ENCODE results near the gene ADCY4. TPM values are rescaled to one million over a fixed set of nuclear protein-coding genes. Genes with fewer than 3 reads are reported as not detected.

The ADCY4 gene
- total RNA-seq, 1 experiment from 2014 or later, result 1.1 TPM

DNA sequence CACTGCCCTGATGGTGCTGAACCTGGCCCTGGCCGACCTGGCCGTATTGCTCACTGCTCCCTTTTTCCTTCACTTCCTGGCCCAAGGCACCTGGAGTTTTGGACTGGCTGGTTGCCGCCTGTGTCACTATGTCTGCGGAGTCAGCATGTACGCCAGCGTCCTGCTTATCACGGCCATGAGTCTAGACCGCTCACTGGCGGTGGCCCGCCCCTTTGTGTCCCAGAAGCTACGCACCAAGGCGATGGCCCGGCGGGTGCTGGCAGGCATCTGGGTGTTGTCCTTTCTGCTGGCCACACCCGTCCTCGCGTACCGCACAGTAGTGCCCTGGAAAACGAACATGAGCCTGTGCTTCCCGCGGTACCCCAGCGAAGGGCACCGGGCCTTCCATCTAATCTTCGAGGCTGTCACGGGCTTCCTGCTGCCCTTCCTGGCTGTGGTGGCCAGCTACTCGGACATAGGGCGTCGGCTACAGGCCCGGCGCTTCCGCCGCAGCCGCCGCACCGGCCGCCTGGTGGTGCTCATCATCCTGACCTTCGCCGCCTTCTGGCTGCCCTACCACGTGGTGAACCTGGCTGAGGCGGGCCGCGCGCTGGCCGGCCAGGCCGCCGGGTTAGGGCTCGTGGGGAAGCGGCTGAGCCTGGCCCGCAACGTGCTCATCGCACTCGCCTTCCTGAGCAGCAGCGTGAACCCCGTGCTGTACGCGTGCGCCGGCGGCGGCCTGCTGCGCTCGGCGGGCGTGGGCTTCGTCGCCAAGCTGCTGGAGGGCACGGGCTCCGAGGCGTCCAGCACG, 18.9 kb downstream of the ADCY4 start (continued):
- TF ChIP-seq, protein P1, sequence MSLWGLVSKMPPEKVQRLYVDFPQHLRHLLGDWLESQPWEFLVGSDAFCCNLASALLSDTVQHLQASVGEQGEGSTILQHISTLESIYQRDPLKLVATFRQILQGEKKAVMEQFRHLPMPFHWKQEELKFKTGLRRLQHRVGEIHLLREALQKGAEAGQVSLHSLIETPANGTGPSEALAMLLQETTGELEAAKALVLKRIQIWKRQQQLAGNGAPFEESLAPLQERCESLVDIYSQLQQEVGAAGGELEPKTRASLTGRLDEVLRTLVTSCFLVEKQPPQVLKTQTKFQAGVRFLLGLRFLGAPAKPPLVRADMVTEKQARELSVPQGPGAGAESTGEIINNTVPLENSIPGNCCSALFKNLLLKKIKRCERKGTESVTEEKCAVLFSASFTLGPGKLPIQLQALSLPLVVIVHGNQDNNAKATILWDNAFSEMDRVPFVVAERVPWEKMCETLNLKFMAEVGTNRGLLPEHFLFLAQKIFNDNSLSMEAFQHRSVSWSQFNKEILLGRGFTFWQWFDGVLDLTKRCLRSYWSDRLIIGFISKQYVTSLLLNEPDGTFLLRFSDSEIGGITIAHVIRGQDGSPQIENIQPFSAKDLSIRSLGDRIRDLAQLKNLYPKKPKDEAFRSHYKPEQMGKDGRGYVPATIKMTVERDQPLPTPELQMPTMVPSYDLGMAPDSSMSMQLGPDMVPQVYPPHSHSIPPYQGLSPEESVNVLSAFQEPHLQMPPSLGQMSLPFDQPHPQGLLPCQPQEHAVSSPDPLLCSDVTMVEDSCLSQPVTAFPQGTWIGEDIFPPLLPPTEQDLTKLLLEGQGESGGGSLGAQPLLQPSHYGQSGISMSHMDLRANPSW (CRISPR knock-in tag; conservative IDR thresholded peaks at IDR 0.05; ENCODE audit: low read depth), result no peak
- TF ChIP-seq, protein P2, sequence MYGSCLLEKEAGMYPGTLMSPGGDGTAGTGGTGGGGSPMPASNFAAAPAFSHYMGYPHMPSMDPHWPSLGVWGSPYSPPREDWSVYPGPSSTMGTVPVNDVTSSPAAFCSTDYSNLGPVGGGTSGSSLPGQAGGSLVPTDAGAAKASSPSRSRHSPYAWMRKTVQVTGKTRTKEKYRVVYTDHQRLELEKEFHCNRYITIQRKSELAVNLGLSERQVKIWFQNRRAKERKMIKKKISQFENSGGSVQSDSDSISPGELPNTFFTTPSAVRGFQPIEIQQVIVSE (CRISPR knock-in tag; IDR thresholded peaks at IDR 0.05; ENCODE audit: borderline replicate concordance), result no peak
- no peak for TF ChIP-seq CREB1 (CRISPR knock-in tag; IDR thresholded peaks at IDR 0.05)
- TF ChIP-seq NFE2L1 (CRISPR knock-in tag; IDR thresholded peaks at IDR 0.05), result peak; percentile 93
- peak; percentile 84; the same call in 1 of the 2 replicates for TF ChIP-seq ZNF138 (CRISPR knock-in tag; conservative IDR thresholded peaks at IDR 0.05)
- TF ChIP-seq, protein P3, sequence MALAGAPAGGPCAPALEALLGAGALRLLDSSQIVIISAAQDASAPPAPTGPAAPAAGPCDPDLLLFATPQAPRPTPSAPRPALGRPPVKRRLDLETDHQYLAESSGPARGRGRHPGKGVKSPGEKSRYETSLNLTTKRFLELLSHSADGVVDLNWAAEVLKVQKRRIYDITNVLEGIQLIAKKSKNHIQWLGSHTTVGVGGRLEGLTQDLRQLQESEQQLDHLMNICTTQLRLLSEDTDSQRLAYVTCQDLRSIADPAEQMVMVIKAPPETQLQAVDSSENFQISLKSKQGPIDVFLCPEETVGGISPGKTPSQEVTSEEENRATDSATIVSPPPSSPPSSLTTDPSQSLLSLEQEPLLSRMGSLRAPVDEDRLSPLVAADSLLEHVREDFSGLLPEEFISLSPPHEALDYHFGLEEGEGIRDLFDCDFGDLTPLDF (CRISPR knock-in tag; IDR thresholded peaks at IDR 0.05), result peak; percentile 72; the same call in 1 of the 2 replicates
- TF ChIP-seq OVOL2 (CRISPR knock-in tag; IDR thresholded peaks at IDR 0.05; ENCODE audit: borderline replicate concordance), result no peak
- TF ChIP-seq SMAD4 (CRISPR knock-in tag; IDR thresholded peaks at IDR 0.05), result peak; percentile 60; the same call in 1 of the 2 replicates
- TF ChIP-seq, protein P4, sequence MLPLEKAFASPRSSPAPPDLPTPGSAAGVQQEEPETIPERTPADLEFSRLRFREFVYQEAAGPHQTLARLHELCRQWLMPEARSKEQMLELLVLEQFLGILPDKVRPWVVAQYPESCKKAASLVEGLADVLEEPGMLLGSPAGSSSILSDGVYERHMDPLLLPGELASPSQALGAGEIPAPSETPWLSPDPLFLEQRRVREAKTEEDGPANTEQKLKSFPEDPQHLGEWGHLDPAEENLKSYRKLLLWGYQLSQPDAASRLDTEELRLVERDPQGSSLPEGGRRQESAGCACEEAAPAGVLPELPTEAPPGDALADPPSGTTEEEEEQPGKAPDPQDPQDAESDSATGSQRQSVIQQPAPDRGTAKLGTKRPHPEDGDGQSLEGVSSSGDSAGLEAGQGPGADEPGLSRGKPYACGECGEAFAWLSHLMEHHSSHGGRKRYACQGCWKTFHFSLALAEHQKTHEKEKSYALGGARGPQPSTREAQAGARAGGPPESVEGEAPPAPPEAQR (CRISPR knock-in tag; IDR thresholded peaks at IDR 0.05), result no peak
- TF ChIP-seq, protein P5, sequence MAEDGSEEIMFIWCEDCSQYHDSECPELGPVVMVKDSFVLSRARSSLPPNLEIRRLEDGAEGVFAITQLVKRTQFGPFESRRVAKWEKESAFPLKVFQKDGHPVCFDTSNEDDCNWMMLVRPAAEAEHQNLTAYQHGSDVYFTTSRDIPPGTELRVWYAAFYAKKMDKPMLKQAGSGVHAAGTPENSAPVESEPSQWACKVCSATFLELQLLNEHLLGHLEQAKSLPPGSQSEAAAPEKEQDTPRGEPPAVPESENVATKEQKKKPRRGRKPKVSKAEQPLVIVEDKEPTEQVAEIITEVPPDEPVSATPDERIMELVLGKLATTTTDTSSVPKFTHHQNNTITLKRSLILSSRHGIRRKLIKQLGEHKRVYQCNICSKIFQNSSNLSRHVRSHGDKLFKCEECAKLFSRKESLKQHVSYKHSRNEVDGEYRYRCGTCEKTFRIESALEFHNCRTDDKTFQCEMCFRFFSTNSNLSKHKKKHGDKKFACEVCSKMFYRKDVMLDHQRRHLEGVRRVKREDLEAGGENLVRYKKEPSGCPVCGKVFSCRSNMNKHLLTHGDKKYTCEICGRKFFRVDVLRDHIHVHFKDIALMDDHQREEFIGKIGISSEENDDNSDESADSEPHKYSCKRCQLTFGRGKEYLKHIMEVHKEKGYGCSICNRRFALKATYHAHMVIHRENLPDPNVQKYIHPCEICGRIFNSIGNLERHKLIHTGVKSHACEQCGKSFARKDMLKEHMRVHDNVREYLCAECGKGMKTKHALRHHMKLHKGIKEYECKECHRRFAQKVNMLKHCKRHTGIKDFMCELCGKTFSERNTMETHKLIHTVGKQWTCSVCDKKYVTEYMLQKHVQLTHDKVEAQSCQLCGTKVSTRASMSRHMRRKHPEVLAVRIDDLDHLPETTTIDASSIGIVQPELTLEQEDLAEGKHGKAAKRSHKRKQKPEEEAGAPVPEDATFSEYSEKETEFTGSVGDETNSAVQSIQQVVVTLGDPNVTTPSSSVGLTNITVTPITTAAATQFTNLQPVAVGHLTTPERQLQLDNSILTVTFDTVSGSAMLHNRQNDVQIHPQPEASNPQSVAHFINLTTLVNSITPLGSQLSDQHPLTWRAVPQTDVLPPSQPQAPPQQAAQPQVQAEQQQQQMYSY (CRISPR knock-in tag; IDR thresholded peaks at IDR 0.05), result peak; percentile 63
- TF ChIP-seq, protein P6, sequence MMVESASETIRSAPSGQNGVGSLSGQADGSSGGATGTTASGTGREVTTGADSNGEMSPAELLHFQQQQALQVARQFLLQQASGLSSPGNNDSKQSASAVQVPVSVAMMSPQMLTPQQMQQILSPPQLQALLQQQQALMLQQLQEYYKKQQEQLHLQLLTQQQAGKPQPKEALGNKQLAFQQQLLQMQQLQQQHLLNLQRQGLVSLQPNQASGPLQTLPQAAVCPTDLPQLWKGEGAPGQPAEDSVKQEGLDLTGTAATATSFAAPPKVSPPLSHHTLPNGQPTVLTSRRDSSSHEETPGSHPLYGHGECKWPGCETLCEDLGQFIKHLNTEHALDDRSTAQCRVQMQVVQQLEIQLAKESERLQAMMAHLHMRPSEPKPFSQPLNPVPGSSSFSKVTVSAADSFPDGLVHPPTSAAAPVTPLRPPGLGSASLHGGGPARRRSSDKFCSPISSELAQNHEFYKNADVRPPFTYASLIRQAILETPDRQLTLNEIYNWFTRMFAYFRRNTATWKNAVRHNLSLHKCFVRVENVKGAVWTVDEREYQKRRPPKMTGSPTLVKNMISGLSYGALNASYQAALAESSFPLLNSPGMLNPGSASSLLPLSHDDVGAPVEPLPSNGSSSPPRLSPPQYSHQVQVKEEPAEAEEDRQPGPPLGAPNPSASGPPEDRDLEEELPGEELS (CRISPR knock-in tag; IDR thresholded peaks at IDR 0.05), result peak; percentile 96

DNA sequence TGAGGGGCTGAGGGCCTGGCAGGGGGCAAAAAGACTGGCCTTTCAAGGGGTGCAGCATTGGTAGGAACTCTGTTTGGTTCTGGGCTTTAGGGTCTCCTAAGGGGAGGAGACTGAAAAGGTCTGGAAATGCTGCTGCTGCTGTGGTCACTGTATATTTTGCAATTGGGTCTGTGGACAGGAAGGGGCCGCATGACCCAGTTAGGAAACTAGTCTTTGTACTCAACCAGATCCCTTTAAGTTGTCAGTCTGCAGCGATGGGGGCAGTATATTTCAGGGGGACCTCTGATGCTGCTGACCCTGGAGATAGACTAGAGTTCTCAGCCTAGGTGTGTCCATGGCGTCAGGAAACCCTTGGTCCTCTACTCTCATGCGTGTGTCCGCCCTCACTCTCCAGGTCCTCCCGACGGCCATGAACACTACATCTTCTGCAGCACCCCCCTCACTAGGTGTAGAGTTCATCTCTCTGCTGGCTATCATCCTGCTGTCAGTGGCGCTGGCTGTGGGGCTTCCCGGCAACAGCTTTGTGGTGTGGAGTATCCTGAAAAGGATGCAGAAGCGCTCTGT, 19.5 kb downstream of the ADCY4 start:
- Mint-ChIP-seq H3K4me1 (peaks cover 2% of the 10 kb centered on the region), H3K27me3 (ENCODE audit: low read depth) (peaks cover 84% of the 10 kb centered on the region), H3K36me3 (no peaks in the 10 kb centered on the region), H3K9me3 (no peaks in the 10 kb centered on the region), H3K4me3 (no peak overlapping the region), H3K27ac (no peak overlapping the region)
- ChIA-PET CTCF (interaction anchor here (0.6 to 3.2 kb wide), 10 partner anchors 7 to 760 kb away, joined by 3 to 21 read pairs (median 6); partner anchors contain the start of genes CIDEB, DHRS1, KHNYN and NOP9), POLR2A (interaction anchor here (0.6 kb wide), 1 partner anchor 69 kb away, joined by 3 read pairs; no protein-coding TSS in a partner anchor)
- TF ChIP-seq, protein P5 (CRISPR knock-in tag; IDR thresholded peaks at IDR 0.05), result 0 out of 2 replicates have a peak, but pooled peaks have one; percentile 4
- no peak for TF ChIP-seq GTF2I (CRISPR knock-in tag; conservative IDR thresholded peaks at IDR 0.05)
- no peak for ATAC-seq
- no peak for DNase-seq (ENCODE audit: low spot score)

Data from WTC11 (cell line).